IPS-20b (cell line): ENCODE measurements around the gene COMMD8.

Source experiments
- H3K27ac ChIP-seq: one replicate; pipeline ENCODE4 v1.5.1; 2013; ENCODE audit warnings: low read length
- H3K27me3 ChIP-seq: 2 replicates; pipeline ENCODE4 v1.6.1; 2013; ENCODE audit warnings: mild to moderate bottlenecking, low read length, inconsistent platforms; ENCODE audit not compliant: insufficient read depth
- H3K36me3 ChIP-seq: 2 replicates; pipeline ENCODE4 v1.6.1; 2013; ENCODE audit warnings: low read depth, mild to moderate bottlenecking, inconsistent platforms, low read length, moderate library complexity; ENCODE audit not compliant: insufficient read depth
- H3K4me1 ChIP-seq: 2 replicates; pipeline ENCODE4 v1.6.1; 2013; ENCODE audit warnings: mild to moderate bottlenecking, control low read depth, inconsistent platforms, low read length, moderate library complexity; ENCODE audit not compliant: insufficient read depth
- H3K4me3 ChIP-seq: 2 replicates; pipeline ENCODE4 v1.5.1; 2013; ENCODE audit warnings: mild to moderate bottlenecking, low read length, inconsistent platforms
- H3K9ac ChIP-seq: 2 replicates; pipeline ENCODE4 v1.6.1; 2013; ENCODE audit warnings: low read depth, mild to moderate bottlenecking, inconsistent platforms, low read length, moderate library complexity
- H3K9me3 ChIP-seq: 2 replicates; pipeline ENCODE4 v1.6.1; 2013; ENCODE audit warnings: mild to moderate bottlenecking, low read depth, low read length, inconsistent platforms; ENCODE audit not compliant: insufficient read depth

COMMD8 gene

GRCh38 chr4:47425628-47426027, 37.9 kb downstream of the COMMD8 start:
- Histone ChIP-seq H3K4me1 (no peaks in the 10 kb centered on the region), H3K4me3 (no peak overlapping the region), H3K9ac (no peak overlapping the region), H3K9me3 (no peaks in the 10 kb centered on the region), H3K27ac (no peak overlapping the region), H3K27me3 (no peaks in the 10 kb centered on the region), H3K36me3 (no peaks in the 10 kb centered on the region)

DNA sequence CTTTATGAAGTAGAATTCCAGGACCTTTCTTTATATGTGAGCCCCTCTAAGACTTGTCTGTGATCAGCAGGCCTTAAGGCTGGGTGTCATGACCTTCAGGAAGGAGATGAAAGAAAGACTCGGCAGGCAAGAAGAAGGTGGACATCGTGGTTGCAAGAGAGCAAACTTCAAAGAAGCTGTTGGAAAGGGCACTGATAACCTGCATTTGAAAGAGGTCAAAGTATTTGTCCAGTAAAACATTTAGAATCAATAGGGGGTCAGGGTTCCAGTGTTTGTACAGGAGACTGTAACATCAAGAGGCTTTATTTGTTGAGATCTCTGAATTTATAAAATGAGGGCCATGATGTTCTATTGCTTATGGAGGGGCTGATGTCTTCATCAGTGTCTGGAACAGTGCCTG, 44.2 kb downstream of the COMMD8 start:
- Histone ChIP-seq H3K9ac (no peak overlapping the region), H3K4me3 (no peak overlapping the region), H3K27ac (no peak overlapping the region), H3K4me1 (no peaks in the 10 kb centered on the region; the same call in 1 of the 2 replicates), H3K27me3 (no peaks in the 10 kb centered on the region), H3K36me3 (no peaks in the 10 kb centered on the region), H3K9me3 (no peaks in the 10 kb centered on the region)

- H3K4me3 ChIP-seq, result no peak overlapping the region
- no peak overlapping the region for H3K27ac ChIP-seq
- no peaks in the 10 kb centered on the region for H3K36me3 ChIP-seq
- H3K27me3 ChIP-seq, result no peaks in the 10 kb centered on the region
- no peaks in the 10 kb centered on the region for H3K9me3 ChIP-seq
- H3K9ac ChIP-seq, result no peak overlapping the region
- H3K4me1 ChIP-seq, result peaks cover 4% of the 10 kb centered on the region
Observed at GRCh38 chr4:47418147-47418546, 45.4 kb downstream of the COMMD8 start.

DNA sequence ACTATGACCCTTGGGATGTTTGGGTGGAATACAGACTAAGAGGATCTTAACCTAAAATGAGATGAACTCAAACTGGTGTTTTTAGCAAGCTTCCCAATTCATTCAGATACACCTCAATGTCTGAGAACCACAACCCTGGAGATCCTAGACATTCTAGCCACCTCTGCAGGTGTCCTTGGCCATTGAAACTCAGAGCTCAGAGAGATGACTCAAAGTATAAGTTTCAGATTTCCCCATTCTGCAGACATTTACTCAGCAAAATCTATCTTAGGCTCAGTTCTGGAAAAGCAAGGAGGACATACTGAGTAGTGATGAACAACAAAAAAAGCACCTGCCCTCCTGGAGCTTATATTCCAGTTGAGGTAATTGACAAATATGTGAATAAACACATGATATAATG, 47.8 kb downstream of the COMMD8 start:
- no peak overlapping the region for H3K4me3 ChIP-seq

GRCh38 chr4:47413521-47413920, 50.0 kb downstream of the COMMD8 start:
- H3K9me3 ChIP-seq, result no peaks in the 10 kb centered on the region
- H3K27me3 ChIP-seq, result no peaks in the 10 kb centered on the region

More for the DNA sequence above, 47.8 kb downstream of the COMMD8 start:
- Histone ChIP-seq H3K9ac (no peak overlapping the region), H3K27me3 (no peaks in the 10 kb centered on the region), H3K9me3 (no peaks in the 10 kb centered on the region), H3K27ac (no peak overlapping the region), H3K4me1 (peaks cover 4% of the 10 kb centered on the region), H3K36me3 (no peaks in the 10 kb centered on the region)

DNA sequence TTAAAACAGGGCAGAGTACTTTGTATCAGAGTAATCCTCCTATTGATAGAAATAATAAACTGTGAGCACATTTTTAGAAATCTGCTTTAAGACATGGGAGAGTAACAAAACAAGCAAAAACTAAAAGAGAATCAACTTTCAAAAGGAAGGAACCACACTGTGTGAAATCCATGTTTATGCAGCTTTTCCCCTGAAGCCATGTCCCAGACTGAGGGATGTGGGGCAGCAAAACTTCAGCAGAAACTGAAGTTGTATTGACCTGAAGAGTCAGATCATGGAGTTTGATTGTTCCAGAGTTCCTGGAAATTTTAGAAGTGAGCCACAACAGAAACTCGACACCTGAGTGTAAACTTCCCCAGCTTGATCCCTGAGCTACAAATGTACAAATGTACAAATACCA, 53.2 kb downstream of the COMMD8 start:
- Histone ChIP-seq H3K9me3 (no peaks in the 10 kb centered on the region), H3K36me3 (no peaks in the 10 kb centered on the region), H3K9ac (no peak overlapping the region), H3K27me3 (no peaks in the 10 kb centered on the region), H3K4me3 (no peak overlapping the region), H3K27ac (no peak overlapping the region), H3K4me1 (peaks cover 4% of the 10 kb centered on the region)

More at GRCh38 chr4:47413521-47413920, 50.0 kb downstream of the COMMD8 start:
- Histone ChIP-seq H3K27ac (no peak overlapping the region), H3K4me1 (peaks cover 4% of the 10 kb centered on the region), H3K4me3 (no peak overlapping the region), H3K9ac (no peak overlapping the region), H3K36me3 (no peaks in the 10 kb centered on the region)

GRCh38 chr4:47406408-47406807, 57.1 kb downstream of the COMMD8 start:
- no peaks in the 10 kb centered on the region for H3K9me3 ChIP-seq
- no peaks in the 10 kb centered on the region for H3K36me3 ChIP-seq
- H3K27me3 ChIP-seq, result no peaks in the 10 kb centered on the region
- H3K27ac ChIP-seq, result no peak overlapping the region
- no peak overlapping the region for H3K9ac ChIP-seq
- no peaks in the 10 kb centered on the region for H3K4me1 ChIP-seq
- no peak overlapping the region for H3K4me3 ChIP-seq
